HG03097 (cell line): ENCODE results near the gene RNF103.

Experiments used
- ATAC-seq: cut with Tn5 transposase; IDR thresholded peaks from one replicate; pipeline ENCODE4 v1.9.1; 2021; ENCODE audit not compliant: unreplicated experiment, low FRiP score

Gene RNF103

DNA sequence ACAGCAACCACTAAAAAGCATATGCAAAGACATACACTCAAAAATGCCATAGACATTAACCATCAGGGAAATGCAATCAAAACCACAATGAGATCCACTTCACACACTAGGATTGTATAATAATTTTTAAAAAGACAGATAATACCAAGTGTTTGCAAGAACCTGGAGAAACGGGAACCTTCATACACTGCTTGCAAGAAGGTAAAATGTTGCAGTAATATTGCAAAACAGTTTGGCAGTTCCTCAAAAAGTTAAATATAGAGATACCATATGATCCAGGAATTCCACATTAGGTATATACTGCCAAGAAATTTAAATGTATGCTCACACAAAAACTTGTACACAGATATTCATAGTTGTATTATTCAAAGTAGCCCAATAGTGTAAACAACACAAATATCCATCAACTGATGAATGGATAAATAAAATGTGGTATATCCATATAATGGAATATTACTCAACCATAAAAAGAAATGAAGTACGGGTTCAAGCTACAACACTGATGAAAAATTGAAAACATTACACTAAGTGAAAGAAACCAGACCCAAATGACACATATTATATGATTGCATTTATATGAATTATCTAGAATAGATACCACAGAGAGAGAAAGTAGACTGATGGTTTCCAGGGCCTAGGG is 45.7 kb downstream of the RNF103 start:
- ATAC-seq, result no peak

DNA sequence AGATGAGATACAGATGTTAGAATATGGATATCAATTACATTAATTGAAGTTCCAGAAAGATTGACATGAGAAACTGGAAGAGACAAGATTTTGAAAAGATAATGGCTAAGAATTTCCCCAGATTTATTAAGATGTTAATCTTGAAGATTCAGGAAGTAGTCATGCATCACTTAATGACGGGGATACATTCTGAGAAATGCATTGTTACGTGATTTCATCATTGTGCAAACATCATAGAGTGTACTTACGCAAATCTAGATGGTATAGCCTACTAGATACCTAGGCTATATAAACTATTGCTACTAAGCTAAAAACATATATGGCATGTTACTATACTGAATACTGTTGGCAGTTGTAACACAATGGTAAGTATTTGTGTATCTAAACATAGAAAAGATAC is 53.6 kb downstream of the RNF103 start:
- ATAC-seq, result no peak

DNA sequence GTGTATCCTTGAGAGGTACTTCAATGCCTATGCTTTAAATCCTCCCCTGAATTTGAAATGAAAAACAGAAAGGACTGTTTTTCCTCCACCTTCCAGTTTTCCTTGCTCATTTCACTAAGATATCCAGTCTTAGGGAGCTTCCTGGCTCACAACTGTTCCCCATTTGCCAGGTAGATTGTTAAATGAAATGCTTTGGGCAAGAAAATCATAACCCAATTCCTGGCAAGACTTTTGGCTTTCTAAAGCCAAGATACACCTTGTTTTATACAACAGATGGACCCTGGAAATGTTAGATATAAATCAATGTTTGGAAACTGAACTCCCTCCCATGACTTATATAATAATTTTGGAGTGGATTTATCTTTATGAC is 56.9 kb downstream of the RNF103 start:
- no peak for ATAC-seq

GRCh38 chr2:86566158-86566820 is 57.4 kb downstream of the RNF103 start:
- no peak for ATAC-seq

DNA sequence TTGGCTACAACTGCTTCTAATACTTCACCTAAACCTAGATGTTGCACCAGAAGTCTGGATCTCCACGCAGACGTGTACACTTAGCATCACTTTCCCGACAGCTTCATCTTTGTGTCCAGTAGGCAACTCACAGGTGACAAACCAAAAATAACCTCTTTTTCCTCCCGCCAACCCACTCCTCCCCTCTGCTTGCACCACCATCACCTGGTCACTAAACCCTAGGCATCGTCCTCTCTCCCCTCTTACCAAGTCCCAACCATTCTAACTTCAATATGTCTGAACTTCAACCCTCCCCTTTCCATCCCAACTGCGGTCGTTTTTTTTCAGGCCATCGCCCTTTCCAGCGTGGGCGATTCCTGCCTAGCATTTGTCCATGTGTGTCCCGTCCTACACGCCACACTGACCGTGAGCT is 60.0 kb downstream of the RNF103 start:
- ATAC-seq, result no peak

GRCh38 chr2:86562922-86563649 is 60.6 kb downstream of the RNF103 start, which contains the start of gene CHMP3:
CHMP3 (minus strand) TSS chr2:86563443; CDS start chr2:86563348, 95 bp downstream.
- ATAC-seq, result peak; percentile 88

GRCh38 chr2:86562485-86562921 is 61.2 kb downstream of the RNF103 start:
- no peak for ATAC-seq

DNA sequence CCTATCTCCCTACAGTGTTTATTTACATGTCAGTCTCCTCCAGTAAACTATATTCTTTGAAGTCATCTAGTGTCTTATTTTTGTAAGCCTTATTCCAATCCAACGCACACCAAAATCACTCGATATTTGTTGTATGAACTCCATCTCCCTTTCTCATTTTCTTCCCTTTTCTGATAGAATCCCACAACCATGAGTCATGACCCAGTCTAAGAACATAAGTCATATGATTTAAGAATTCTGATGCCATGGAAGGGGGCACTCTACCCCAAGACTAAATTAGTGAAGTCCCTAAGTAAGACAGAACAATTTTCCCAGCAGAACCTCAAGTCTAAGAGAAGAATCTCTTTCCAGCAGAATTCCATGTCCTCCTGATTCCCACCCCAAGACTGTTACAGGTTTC is 65.8 kb downstream of the RNF103 start:
- no peak for ATAC-seq

GRCh38 chr2:86556508-86556907 is 67.2 kb downstream of the RNF103 start:
- no peak for ATAC-seq
